ENCODE data around the gene ZNF839.
"Not testable (repeated sequence)": the region's sequence is repeated elsewhere in the genome, so short reads cannot be mapped to it uniquely, and the experiment has no call there.

Gene ZNF839

DNA sequence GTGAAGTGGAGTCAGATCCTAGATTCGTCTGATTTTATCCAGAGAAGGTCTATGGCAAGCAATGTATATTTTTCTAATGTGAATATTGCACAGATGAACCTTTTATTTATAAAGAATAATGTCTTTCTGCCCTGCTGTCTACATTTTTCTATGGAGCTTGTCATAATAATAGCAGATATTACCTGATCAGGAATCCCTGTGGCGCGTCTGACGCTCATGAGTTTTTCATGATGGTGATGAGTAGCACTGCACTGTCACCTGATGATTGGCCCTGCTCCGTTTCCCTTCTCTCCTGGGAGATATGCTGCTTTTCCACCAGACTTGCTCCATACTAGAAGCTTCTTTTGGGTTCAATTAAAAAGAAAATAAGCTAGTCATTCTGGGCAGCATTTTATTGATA is 22.7 kb downstream of the ZNF839 start:
- FAIRE-seq = no peak

DNA sequence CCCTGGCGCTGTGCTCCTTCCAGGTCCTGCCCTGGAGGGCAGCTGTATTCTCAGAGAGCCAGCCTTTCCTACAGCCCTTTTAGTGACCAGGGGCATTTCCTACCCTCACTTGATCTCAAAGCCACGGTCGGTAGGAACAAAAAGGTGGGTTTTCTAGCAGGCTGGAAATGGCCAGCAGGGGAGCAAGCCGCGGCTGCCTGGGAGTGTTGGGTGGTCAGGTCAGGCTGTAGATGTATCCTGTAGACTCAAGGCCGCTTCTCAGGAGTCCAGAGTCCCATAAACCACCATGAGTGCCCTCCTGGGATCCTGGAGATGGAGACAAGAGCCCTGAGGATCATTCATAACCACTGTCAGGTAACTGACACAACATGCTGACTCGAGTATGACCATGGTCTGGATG is 24.5 kb downstream of the ZNF839 start:
- FAIRE-seq = no peak

DNA sequence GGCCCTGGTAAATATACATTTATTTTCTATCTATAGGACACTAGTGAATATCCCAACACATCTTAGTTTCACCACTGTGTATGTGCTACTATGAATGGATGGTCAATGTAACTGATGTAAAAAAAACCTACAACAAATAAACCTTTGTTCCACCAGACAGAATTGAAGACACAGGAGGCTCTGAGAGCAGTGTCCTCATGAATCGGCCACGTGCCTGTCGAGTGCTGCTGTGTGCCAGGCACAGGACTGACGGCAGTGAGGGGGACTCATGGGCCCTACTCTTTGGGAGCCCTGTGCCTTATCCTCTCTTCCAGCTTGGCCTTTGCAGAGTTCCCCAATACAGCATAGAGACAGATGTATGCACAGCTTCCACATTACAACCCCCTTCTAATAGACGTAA is 24.9 kb downstream of the ZNF839 start:
- FAIRE-seq = no peak

DNA sequence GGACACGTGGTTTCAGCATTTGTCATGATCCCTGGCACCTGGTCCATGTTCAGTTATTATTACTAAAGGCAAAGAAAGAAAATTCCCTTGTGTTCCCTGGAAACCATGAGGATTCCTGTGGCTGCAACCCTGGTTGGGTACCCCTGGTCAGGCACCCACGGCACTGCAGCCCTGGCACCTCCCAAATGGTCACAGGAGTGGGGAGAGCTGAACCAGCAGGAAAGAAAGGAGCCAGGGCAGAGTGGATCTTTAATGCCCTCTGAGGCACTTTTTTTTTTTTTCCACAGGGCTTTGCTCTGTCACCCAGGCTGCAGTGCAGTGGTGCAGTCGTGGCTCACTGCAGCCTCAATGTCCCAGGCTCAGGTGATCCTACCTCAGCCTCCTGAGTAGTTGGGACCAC is 25.7 kb downstream of the ZNF839 start:
- no peak for FAIRE-seq

DNA sequence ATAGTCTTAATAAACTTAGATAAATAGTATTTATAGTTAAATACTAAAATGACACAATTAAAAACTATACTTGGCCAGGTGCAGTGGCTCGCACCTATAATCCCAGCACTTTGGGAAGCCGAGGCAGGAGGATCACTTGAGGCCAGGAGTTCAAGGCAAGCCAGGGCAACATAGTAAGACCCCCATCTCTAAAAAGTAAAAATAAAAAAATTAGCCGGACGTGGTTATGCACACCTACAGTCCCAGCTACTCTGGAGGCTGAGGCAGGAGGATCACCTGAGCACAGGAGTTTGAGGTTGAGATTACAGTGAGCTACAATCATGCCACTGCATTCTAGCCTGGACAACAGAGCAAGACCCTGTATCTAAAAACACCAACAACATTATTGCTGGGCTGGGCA is 27.1 kb downstream of the ZNF839 start:
- no peak for FAIRE-seq

DNA sequence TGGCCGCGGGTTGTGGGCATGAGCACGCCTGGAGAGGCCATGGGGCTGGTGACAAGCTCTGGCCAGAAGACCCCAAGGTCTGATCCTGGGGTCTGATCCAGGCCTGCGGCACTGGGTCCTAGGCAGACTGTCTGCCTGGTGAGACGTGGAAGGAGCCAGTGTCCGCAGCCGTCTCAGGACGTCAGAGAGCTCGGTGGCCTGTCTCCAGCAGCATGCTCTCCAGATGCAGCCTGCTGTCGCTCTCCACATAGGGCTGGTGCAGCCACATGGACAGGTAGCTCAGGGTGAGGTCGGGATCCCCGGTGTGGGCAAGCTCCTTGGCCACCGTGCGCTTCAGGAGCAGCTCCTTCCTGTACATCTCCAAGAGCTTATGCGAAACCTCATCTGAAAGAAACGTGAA is 28.8 kb downstream of the ZNF839 start:
- no peak for FAIRE-seq

DNA sequence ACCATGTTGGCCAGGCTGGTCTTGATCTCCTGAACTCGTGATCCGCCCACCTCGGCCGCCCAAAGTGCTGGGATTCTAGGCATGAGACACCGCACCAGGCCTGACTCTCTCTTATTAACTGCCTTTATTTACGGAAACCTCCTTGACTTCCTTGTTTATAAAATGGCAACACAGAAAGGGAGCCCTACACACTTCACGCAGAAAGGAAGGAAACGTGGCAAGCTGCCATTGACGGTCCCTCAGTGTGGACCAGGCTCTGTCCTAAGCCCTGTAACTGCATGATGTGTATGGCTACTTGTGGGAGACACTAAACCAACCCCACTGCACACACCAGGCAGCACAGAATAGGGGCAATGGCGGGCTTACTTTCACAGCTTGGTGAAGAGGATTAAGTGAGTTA is 31.5 kb downstream of the ZNF839 start:
- FAIRE-seq = no peak

DNA sequence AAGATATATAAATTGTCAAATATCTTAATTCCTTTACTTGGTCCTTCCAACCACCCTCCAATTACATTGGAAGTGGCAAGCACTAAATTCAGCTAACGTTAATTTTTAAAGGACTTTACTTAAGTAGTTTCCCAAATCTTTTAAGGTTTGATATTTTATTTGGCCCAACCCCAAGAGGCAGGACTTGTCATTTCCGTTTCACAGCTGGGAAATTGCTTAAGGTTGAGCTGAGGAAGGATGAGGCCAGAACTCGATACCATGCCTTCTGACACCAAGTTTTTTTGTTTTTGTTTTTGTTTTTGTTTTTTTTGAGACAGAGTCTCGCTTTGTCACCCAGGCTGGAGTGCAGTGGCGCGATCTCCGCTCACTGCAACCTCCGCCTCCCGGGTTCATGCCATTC is 32.0 kb downstream of the ZNF839 start:
- not testable (repeated sequence) for FAIRE-seq

DNA sequence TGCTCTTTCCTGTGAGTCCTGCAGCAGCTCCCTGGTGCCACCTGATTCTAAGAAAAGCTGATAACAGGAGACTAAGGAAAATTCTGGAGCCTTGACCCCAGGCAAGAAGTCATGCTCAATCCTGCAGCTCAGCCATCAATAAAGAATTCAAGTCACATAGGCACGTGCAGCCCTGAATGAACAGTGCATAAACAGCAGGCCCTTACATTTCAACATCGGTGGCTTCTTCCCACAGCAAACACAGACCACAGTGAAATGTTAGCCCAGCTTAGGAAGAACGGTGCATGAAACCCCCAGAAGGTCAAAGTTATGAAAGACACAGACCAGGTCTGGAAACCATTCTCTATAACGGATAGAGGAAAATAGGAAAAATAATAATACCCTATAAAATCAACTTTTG is 32.7 kb downstream of the ZNF839 start:
- no peak for FAIRE-seq

DNA sequence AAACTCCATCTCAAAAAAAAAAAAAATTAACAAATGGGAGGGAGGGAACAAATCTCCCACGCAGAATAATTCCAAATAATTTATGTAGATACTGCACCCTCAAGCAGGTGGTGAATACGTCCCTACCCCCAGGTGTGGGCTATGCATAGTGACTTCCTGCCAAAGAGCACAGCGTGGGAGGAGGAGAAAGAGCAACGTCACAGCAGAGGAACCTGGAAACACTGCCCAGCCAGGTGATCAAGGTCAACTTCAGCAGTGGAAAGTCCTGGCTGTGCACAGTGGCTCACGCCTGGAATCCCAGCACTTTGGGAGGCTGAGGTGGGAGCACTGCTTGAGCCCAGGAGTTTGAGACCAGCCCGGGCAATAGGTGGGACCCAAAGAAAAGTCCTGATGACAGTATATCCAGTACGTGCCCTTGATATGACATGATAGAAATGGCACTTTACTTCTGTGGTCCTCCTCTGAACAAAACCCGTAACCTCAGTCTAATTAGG is 33.6 kb downstream of the ZNF839 start:
- FAIRE-seq = no peak

DNA sequence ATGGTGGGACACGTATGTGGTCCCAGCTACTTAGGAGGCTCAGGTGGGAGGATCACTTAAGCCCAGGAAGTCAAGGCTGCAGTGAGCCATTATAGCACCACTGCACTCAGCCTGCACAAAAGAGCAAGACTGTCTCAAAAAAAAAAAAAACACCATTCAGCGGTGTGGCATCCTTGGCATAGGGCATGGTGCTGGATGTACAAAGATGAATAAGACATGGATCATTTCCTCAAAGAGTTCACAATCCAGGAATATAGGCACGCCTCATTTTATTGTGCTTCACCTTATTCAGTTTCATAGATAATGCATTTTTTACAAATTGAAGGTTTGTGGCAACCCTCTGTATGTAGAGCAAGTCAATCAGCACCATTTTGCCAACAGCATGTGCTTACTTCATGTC is 36.7 kb downstream of the ZNF839 start:
- no peak for FAIRE-seq

DNA sequence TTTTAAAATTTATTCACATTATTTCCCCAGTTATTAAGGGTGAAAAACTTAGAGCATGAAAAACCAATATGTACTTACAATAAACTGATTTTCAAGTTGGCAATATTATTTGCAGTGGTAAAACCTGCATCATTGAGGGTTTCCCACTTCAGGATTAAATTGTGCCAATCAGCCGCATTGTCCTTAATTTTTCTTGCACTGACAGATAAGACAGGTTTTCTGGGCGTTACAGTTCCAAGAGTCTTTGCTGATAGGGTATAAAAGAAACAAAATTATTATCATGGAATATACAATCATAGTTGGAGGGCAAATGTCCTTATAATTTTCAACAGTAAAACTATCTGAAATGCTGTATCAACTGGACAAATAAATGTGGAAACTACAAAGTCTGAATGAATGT is 39.8 kb downstream of the ZNF839 start:
- FAIRE-seq = no peak

DNA sequence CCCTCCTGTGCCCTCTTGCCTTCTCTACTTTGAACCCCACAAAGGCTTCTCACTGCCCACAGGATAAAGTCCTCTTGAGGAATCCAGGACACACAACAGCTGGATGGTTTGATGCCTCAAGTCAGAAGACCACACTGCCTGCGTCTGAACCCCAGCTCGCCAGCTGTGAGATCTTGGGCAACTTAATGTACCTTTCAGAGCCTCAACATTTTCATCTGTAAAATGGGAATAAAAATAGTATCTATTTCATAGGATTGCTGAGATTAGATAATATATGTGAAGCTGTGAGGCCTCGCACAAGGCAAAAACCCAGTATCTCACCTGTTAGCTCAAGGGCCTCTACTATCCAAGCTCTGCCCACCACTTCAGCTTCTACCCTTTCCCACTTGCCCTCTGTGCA is 40.8 kb downstream of the ZNF839 start:
- no peak for FAIRE-seq

DNA sequence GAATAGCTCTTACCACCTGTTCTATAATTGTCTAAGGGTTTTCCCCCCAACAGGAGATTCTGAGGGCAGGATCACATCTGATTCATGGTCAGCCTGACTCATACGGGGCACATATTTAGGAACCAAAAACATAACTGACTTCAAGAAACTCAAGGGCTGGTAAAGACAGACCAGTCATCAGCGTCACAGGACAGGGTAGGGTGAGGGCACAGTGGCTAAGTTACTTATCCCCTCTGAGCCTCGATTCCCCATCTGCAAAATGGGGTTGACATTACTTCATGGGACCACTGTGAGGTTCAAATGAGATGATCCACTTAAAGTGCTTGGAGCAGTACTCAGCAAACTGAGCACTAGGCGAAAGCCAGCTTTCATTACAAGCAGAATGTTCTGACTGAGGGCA is 42.5 kb downstream of the ZNF839 start:
- FAIRE-seq = no peak

DNA sequence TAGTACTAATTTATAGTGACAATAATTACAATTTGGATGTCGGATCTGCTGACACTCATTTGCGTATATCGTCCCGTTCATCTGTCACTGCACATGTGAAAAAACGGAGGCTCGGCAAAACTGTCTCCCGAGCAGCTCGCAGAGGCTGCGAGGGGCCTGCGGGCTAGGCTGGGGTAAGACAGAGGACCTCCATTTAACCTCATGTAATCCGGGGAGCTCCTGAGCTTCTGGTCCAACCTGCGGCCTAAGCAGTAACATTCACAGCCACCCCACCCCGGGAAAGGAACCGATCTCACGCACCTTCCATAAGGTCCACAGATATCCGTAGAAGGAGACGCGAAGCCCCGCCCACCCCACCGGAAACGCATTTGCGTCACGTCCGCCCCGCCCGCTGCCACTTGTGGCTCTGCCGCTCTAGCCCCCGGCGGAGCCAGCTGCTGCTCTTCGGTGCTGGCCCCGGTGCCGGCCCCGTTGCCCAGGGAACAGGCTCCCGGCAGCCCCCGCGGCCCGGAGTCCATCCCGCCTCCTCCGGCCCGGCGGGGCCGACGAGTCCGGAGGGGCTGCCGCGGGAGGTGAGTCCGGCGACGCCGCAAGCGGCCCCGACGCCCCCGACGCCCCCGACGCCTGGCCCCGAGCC is 43.1 kb downstream of the ZNF839 start, which contains the start of the genes CINP and TECPR2:
TSS of gene CINP (minus strand) at position 346 of the 637 bp plus-strand sequence. CDS start at position 307, 39 bp downstream.
TSS of gene TECPR2 (plus strand) at position 397 of the 637 bp plus-strand sequence. CDS start 13,781 bp downstream, outside the sequence.
- FAIRE-seq = no peak

DNA sequence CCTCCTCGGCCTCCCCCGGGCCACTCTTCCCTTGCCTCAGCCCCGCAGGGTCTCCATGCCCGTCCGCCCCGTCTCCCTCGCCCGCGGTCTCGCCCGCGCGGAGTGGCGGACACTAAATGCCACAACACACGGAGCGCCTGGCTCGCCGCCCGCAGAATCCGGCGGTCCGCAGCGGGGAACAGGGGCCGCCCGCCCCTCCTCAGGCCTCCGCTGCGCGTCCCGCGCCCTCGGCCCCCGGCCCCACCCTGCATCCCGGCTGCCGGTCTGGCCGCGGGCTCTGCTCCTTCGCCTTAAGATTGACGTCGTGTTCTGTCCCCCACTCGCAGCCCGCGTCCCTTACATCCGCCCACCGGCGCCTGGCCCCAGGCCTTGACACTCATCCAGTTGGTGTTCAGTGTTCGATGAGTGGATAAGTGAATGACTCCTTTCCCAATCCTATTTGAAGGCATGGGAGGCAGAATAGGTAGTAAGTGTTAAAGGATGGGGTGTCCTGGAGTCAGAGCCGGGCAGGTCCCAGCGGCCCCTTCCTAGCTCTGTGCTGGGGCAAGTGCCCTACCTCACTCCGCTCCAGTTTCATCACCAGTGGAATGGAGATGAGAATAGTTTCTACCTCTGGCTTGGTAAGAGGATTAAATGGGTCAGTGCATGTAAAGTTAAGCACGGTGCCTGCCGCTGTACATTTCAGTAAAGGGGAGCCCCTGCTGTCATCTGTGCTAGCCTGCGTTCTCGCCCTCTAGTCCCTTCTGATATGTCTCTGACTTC is 43.8 kb downstream of the ZNF839 start:
- FAIRE-seq = no peak

DNA sequence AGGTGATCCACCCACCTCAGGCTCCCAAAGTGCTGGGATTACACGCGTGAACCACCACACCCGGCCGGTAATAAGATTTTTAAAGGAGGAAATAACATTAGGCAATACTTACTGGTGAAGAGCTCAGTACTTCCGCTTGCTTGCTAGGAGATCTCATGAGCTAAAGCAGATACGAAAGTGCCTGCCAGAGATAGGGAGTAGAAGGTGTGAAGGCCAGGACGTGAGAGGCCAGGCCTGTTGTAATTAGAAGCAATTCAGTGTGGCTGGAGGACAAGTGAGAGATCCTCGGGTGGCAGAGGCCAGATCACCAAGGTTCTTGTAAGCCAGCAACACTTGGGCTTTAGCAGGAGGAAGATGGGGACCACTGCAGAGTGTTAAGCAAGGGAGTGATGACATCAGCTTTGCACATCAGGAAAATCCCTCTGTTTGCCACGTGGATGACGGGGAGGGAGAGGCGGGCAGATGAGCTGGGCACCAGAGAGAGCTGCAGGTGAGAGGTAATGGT is 50.8 kb downstream of the ZNF839 start:
- no peak for FAIRE-seq

DNA sequence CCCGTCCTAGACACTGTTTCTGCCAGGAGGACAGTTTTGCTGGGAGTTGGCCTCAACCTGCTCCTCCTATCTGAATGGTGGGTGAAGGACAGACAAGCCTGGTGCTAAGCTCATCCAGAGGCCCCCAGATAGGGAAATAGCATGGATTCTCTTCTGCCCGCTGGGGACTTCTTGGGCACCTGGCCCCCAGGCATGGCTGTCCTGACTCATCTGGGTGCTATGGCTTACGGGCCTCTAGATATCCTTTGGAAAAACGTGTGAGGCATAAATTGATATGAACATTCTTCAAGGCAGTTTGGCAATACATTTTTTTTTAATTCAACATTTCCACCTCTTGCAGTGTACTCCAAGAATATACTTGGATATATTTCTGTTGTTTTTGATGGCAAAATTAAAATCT is 51.8 kb downstream of the ZNF839 start:
- no peak for FAIRE-seq

DNA sequence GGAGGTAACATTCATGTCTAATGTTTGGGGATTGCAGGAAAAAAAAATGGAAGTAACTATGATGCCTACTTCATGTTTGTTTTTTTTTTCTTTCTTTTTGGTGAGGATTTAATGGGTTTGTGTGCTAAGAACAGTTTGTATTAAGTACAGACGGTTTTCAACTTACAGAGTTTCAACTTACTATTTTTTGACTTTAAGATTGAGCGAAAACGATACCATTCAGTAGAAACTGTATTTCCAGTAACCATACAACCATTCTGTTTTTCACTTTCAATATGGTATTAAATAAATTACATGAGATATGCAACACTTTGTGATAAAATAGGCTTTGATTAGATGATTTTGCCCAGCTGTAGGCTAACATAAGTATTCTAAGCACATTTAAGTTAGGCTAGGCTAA is 53.6 kb downstream of the ZNF839 start:
- FAIRE-seq = no peak

DNA sequence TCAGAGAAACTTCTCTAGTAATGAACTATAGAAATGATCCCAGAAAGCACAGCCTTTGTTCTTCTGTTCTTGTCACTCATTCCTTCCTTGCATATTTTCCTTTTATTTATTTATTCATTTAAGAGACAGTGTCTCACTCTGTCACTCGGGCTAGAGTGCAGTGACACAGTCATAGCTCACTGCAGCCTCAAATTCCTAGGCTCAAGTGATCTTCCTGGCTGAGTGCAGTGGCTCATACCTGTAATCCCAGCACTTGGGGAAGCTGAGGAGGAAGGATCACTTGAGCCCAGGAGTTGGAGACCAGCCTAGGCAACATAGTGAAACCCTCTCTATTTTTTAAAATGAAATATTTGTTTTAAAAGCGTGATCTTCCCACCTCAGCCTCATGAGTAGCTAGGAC is 54.7 kb downstream of the ZNF839 start:
- FAIRE-seq = no peak

DNA sequence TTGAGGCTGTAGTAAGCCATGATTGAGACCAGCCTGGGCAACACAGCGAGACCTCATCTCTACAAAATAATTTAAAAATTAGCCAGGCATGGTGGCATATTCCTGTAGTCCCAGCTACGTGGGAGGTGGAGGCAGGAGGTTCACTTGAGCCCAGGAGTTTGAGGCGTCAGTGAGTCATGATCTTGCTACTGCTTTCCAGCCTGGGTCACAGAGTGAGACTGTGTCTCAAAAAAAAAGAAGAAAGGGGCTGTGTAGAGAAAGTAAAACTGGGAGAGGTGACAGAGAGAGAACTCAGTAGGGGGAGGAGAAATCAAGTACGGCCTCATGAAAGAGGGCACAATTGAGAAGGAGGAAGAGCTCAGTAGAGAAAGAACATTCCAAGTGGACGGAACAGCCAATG is 55.6 kb downstream of the ZNF839 start:
- no peak for FAIRE-seq

DNA sequence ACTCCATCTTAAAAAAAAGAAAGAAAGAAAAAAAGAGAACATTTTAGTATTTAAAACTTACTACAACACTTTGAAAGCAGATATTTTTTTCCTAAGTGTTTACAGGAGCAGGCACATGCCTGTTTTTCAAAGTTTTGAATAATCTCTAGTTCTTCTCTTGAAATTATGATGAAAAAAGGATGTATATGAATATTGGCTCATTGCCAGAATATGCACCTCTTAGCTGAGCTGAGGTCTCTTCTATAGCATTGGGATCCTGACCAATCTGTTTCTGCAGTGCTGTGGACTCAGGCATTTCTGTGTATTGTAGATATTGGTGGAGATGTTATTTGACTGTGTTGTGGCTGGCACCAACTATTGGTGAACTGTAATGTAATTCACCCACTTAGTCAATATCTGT is 58.1 kb downstream of the ZNF839 start:
- no peak for FAIRE-seq

DNA sequence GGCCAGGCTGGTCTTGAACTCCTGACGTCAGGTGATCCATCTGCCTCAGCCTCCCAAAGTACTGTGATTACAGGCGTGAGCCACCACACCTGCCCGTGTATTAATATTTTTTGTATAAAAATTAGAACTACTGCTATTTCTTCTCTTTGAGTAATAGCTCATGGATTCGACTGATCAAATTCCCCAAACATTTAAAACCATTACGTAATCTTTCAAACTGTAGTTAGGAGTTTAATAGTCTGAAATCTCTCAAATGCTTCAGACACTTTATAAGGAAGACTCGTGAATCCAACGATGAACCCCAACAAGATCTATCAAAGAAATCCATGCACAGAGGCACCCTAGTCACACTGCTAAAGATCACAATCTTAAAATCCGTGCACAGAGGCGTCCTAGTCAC is 59.3 kb downstream of the ZNF839 start:
- FAIRE-seq = no peak

DNA sequence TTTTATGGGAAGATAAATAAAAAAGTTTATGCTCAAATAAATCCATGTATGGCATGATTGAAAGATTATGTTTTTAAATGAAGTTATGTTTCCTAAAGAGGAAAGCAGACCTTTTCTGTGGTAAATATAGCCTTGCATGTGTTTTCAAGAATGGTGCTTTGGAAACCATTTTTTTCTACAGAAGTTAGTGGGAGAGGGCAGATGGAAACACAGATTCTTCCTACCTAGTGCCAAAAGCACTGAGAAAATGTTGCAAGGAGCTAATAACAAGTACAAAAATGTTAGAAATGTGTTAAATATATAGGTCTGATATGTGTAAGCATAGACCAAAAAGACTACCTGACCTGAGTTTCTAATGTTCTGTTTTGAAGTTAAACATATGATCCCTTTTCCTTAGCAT is 67.5 kb downstream of the ZNF839 start:
- FAIRE-seq = no peak
